CD4-positive, alpha-beta T cell treated with Interleukin-4 for 1 hour (primary cell): ENCODE results near the gene KCNK13.
"Not testable (repeated sequence)": the region's sequence is repeated elsewhere in the genome, so short reads cannot be mapped to it uniquely, and the experiment has no call there.

ENCODE experiments used
- DNase-seq, 2 donors: peaks; one replicate each; pipeline ENCODE4 v3.0.0-alpha.2; 2020 to 2022

Gene KCNK13

GRCh38 chr14:90200546-90200945 is 138.8 kb downstream of the KCNK13 start:
- DNase-seq: not testable (repeated sequence)

- no peak for DNase-seq
Observed at GRCh38 chr14:90201344-90201743, 139.6 kb downstream of the KCNK13 start.

DNA sequence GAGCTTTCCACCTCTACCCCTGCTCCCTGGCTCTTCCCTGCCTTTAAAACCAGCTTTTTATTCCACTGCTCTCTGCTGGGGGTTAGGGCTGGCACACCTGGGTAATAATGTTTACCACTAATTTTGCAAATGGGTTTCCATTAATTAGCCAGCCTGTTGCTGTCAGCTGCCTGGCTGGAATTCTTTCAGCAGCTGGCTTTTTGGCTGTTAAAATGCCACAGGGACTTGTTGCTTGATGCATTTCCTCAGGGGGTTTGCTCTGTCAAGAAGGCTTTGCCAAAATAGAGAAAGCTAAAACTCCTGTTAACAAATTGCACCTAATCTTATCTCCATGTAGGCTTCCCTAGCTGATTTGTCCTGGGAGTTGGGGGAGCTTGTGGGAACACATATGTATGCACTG is 142.7 kb downstream of the KCNK13 start:
- DNase-seq: no peak

DNA sequence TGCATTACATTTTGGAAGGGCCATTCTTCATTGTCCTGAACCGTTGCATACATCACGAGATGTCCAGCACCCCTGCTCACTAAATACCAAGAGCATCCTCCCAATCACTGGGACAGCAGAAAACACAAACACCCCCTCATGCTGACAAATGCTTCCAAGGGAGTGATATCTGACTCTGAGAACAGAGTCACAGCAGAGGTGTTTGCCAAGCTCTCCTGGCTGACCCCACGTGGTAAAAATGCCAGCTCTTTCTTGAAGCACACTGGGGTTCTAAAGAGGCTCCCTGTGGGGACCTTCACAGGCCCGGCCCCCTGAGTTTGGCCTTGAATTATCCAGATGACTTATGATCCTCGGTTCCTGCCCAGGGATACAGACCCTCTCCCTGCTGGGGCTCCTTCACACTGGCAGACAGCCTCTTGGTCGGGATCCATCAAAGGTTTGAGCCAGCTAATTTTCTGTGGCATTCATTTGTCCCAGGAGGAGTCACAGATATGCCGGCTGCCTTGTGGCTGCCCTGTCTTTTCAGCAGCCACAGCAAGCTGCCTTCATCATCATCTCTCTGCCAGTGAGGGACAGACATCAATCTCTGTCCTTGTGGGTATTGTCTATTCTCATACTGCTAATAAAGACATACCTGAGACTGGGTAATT is 151.4 kb downstream of the KCNK13 start:
- no peak for DNase-seq

DNA sequence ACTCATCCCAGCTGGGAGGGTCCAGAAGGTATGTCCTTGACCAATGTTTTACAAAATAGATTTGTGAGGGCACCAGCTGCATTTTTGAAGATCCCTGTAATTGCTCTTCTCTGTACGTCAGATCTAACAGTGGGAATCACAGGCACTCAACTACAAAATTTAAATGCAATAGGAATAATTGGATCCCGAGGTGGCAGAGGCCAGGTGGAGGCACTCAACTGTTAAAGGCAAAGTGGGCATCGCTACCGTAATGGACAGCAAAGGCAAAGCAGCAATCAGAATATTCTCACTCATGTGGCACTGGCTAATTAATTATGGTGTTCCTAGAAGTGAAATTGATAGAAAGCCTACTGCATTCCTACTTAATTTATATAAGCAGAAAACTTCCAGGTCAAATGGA is 166.7 kb downstream of the KCNK13 start:
- DNase-seq: no peak

DNA sequence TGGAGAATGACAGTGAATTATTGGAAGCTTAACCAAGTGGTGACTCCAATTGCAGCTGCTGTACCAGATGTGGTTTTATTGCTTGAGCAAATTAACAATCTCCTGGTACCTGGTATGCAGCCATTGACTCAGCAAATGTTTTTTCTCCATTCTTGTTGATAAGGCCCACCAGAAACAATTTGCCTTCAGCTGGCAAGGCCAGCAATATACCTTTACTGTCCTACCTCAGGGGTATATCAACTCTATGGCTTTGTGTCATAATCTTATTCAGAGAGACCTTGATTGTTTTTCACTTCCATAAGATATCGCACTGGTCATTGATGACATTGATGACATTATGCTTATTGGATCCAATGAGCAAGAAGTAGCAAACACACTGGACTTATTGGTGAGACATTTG is 168.1 kb downstream of the KCNK13 start:
- not testable (repeated sequence) for DNase-seq
